ENCODE results near the gene ARL6IP6. TPM values are rescaled to one million over a fixed set of nuclear protein-coding genes. Genes with fewer than 3 reads are reported as not detected.
"Not testable (repeated sequence)": the region's sequence is repeated elsewhere in the genome, so short reads cannot be mapped to it uniquely, and the experiment has no call there.

Gene ARL6IP6
- total RNA-seq, 1 donor from 2014 or later, result 21.7 TPM

- DNase-seq (ENCODE audit: low read depth, low spot score), result not testable (repeated sequence)
Observed at GRCh38 chr2:152722639-152723038, 4.2 kb downstream of the ARL6IP6 start.

GRCh38 chr2:152723918-152724317, 5.5 kb downstream of the ARL6IP6 start:
- DNase-seq (ENCODE audit: low read depth, low spot score), result no peak

- DNase-seq (ENCODE audit: low read depth, low spot score), result no peak
Observed at GRCh38 chr2:152729844-152730243, 11.4 kb downstream of the ARL6IP6 start.

GRCh38 chr2:152730591-152731333, 12.3 kb downstream of the ARL6IP6 start:
- no peak for DNase-seq (ENCODE audit: low read depth, low spot score)

GRCh38 chr2:152737509-152737908, 19.1 kb downstream of the ARL6IP6 start:
- DNase-seq (ENCODE audit: low read depth, low spot score), result not testable (repeated sequence)

- no peak for DNase-seq (ENCODE audit: low read depth, low spot score)
Observed at GRCh38 chr2:152738438-152738837, 20.0 kb downstream of the ARL6IP6 start.

- DNase-seq (ENCODE audit: low read depth, low spot score), result not testable (repeated sequence)
Observed at GRCh38 chr2:152739705-152740104, 21.3 kb downstream of the ARL6IP6 start.

- DNase-seq (ENCODE audit: low read depth, low spot score), result no peak
Observed at GRCh38 chr2:152740743-152741328, 22.4 kb downstream of the ARL6IP6 start.

GRCh38 chr2:152743002-152743401, 24.6 kb downstream of the ARL6IP6 start:
- DNase-seq (ENCODE audit: low read depth, low spot score), result no peak

- DNase-seq (ENCODE audit: low read depth, low spot score), result not testable (repeated sequence)
Observed at GRCh38 chr2:152747751-152748150, 29.3 kb downstream of the ARL6IP6 start.

- no peak for DNase-seq (ENCODE audit: low read depth, low spot score)
Observed at GRCh38 chr2:152755029-152755428, 36.6 kb downstream of the ARL6IP6 start.

- no peak for DNase-seq (ENCODE audit: low read depth, low spot score)
Observed at GRCh38 chr2:152759290-152760072, 41.1 kb downstream of the ARL6IP6 start.

GRCh38 chr2:152761214-152761613, 42.8 kb downstream of the ARL6IP6 start:
- no peak for DNase-seq (ENCODE audit: low read depth, low spot score)

- peak; percentile 13 for DNase-seq (ENCODE audit: low read depth, low spot score)
Observed at GRCh38 chr2:152762202-152762601, 43.8 kb downstream of the ARL6IP6 start.

GRCh38 chr2:152763208-152763607, 44.8 kb downstream of the ARL6IP6 start:
- DNase-seq (ENCODE audit: low read depth, low spot score), result not testable (repeated sequence)

GRCh38 chr2:152763651-152764050, 45.2 kb downstream of the ARL6IP6 start:
- DNase-seq (ENCODE audit: low read depth, low spot score), result no peak

- DNase-seq (ENCODE audit: low read depth, low spot score), result no peak
Observed at GRCh38 chr2:152766928-152767327, 48.5 kb downstream of the ARL6IP6 start.

GRCh38 chr2:152781175-152781574, 62.8 kb downstream of the ARL6IP6 start:
- DNase-seq (ENCODE audit: low read depth, low spot score), result no peak

GRCh38 chr2:152782171-152782570, 63.8 kb downstream of the ARL6IP6 start:
- DNase-seq (ENCODE audit: low read depth, low spot score), result no peak

- DNase-seq (ENCODE audit: low read depth, low spot score), result no peak
Observed at GRCh38 chr2:152790883-152791282, 72.5 kb downstream of the ARL6IP6 start.

GRCh38 chr2:152791979-152792378, 73.6 kb downstream of the ARL6IP6 start:
- DNase-seq (ENCODE audit: low read depth, low spot score), result no peak

- no peak for DNase-seq (ENCODE audit: low read depth, low spot score)
Observed at GRCh38 chr2:152792974-152793373, 74.6 kb downstream of the ARL6IP6 start.
